Kidney (tissue), 14 donors: ENCODE data around the gene FUT3. TPM values are rescaled to one million over a fixed set of nuclear protein-coding genes. Genes with fewer than 3 reads are reported as not detected.

Source experiments
- DNase-seq, 5 donors: peaks; one replicate each; pipeline ENCODE4 v3.0.0-alpha.2; 2013 to 2020
- FAIRE-seq: peaks from 2 replicates; lab custom pipeline; 2012; peaks lifted over from hg19 to GRCh38; lab: Jason Lieb, UNC
- H3K27ac ChIP-seq, 2 donors: one replicate each; pipeline ENCODE4 v1.7.0; 2013; ENCODE audit warnings: low read depth in 2 of 2, low read length in 2 of 2, inconsistent platforms in 1 of 2
- H3K27me3 ChIP-seq: one replicate; pipeline ENCODE4 v1.7.1; 2013; ENCODE audit warnings: low read length, inconsistent platforms; ENCODE audit not compliant: control insufficient read depth, insufficient read depth
- H3K36me3 ChIP-seq, 3 donors: one replicate each; pipeline versions ENCODE4 v1.7.0 to v1.7.1; 2013; ENCODE audit warnings: low read length in 3 of 3, control low read depth in 1 of 3, inconsistent platforms in 1 of 3; ENCODE audit not compliant: insufficient read depth in 3 of 3, control insufficient read depth in 2 of 3
- H3K4me1 ChIP-seq, 3 donors: one replicate each; pipeline versions ENCODE4 v1.7.0 to v1.7.1; 2013; ENCODE audit warnings: low read length in 3 of 3, inconsistent platforms in 1 of 3, low read depth in 1 of 3; ENCODE audit not compliant: control insufficient read depth in 2 of 3, insufficient read depth in 2 of 3
- H3K4me3 ChIP-seq, 3 donors: one replicate each; pipeline versions ENCODE4 v1.7.0 to v1.8.1; 2013; ENCODE audit warnings: low read length in 3 of 3, control low read depth in 1 of 3, inconsistent platforms in 1 of 3
- H3K9ac ChIP-seq, 3 donors: one replicate each; pipeline versions ENCODE4 v1.7.0 to v1.7.1; 2013; ENCODE audit warnings: low read length in 3 of 3, control low read depth in 1 of 3, inconsistent platforms in 1 of 3
- H3K9me3 ChIP-seq, 3 donors: one replicate each; pipeline versions ENCODE4 v1.7.0 to v1.7.1; 2013; ENCODE audit warnings: low read length in 3 of 3, control low read depth in 1 of 3, inconsistent platforms in 1 of 3; ENCODE audit not compliant: control insufficient read depth in 2 of 3, insufficient read depth in 1 of 3
- CTCF ChIP-seq: IDR thresholded peaks from 3 replicates; pipeline ENCODE4 v1.5.1; 2012; ENCODE audit warnings: mild to moderate bottlenecking, moderate library complexity, borderline replicate concordance; ENCODE audit not compliant: insufficient read depth; ENCODE audit errors: extremely low read depth
- intact Hi-C: fragments of 100-400 bp; cut with DNase I; formaldehyde crosslinking; loops from one replicate; pipeline ENCODE4 v1.11.1; 2022
- polyA plus RNA-seq: library from polyadenylated mRNA; stranded (reverse); fragments of 350-450 nt; fragmentation: Illumina TruSeq; extraction: RNeasy Lipid Tissue Mini Kit (QIAGEN cat#74804); gene quantifications from one replicate; pipeline ENCODE4 v1.2.3, GENCODE V29; 2014; ENCODE audit warnings: low read depth, low replicate concordance; ENCODE audit not compliant: insufficient read depth
- total RNA-seq: library from RNA; stranded (reverse); fragmentation: NEBNext Ultra II Directional; extraction: Animal tissue kit (Norgen Biotek cat#: 25700); gene quantifications from one replicate; pipeline ENCODE4 v1.2.1, GENCODE V29; 2021
- donor health status: control.
- donor health status: control.
- donor health status: control.
- donor health status: control.
- donor health status: control.
- donor health status: DM: yes; HTN: yes; CAD: no.
- donor health status: Normal renal cell carcinoma (clear cell type).

The FUT3 gene
- total and polyA plus RNA-seq, 2 donors from 2014 or later = 3.0 to 6.5 TPM

GRCh38 chr19:5824751-5825150 is 26.5 kb downstream of the FUT3 start:
- Histone ChIP-seq H3K4me3 (no peak overlapping the region), H3K9me3 (no peaks in the 10 kb centered on the region), H3K4me1 (peaks cover 0 to 16% (median 0%) of the 10 kb centered on the region in 3 donors), H3K36me3 (no peaks in the 10 kb centered on the region), H3K27ac (no peak overlapping the region), H3K9ac (no peak overlapping the region), H3K27me3 (no peaks in the 10 kb centered on the region)
- FAIRE-seq (no peak), DNase-seq (no peak)
- TF ChIP-seq CTCF = no peak
- intact Hi-C loops = no loop called here

GRCh38 chr19:5823579-5824281 is 27.5 kb downstream of the FUT3 start:
- FAIRE-seq (no peak), DNase-seq (peak in 1 of 5 donors; percentile 45)
- Histone ChIP-seq H3K9me3 (no peaks in the 10 kb centered on the region), H3K9ac (no peak overlapping the region), H3K27ac (no peak overlapping the region), H3K4me3 (no peak overlapping the region), H3K27me3 (no peaks in the 10 kb centered on the region), H3K36me3 (no peaks in the 10 kb centered on the region), H3K4me1 (peaks cover 0 to 12% (median 0%) of the 10 kb centered on the region in 3 donors)
- intact Hi-C loops = no loop called here
- TF ChIP-seq CTCF = no peak

GRCh38 chr19:5822181-5822844 is 28.9 kb downstream of the FUT3 start:
- Histone ChIP-seq H3K4me1 (peaks cover 0 to 6% (median 0%) of the 10 kb centered on the region in 3 donors), H3K4me3 (no peak overlapping the region), H3K27ac (no peak overlapping the region), H3K36me3 (no peaks in the 10 kb centered on the region), H3K9me3 (no peaks in the 10 kb centered on the region), H3K27me3 (no peaks in the 10 kb centered on the region), H3K9ac (no peak overlapping the region)
- DNase-seq = peak in 1 of 5 donors; percentile 48
- TF ChIP-seq CTCF = no peak
- intact Hi-C loops = no loop called here
- FAIRE-seq = no peak
